ENCODE measurements around the gene NUDT2. TPM values are rescaled to one million over a fixed set of nuclear protein-coding genes. Genes with fewer than 3 reads are reported as not detected.

Gene NUDT2
- total RNA-seq, 4 donors from 2014 or later = 15.0 to 45.3 (median 23.0) TPM

- DNase-seq (ENCODE audit: extremely low spot score) = no peak
- TF ChIP-seq EP300 (IDR thresholded peaks at IDR 0.05) (no peak), CTCF (IDR thresholded peaks at IDR 0.05) (no peak), POLR2A (IDR thresholded peaks at IDR 0.05; ENCODE audit: low read depth) (no peak), POLR2AphosphoS5 (IDR thresholded peaks at IDR 0.05) (no peak)
- 85% methylated on average over 6 of the region's 6 CpGs for WGBS
- Histone ChIP-seq H3K9me3 (no peaks in the 10 kb centered on the region), H3K27ac (replicated peaks in 1 of 4) (no peak overlapping the region), H3K27me3 (no peaks in the 10 kb centered on the region), H3K4me3 (no peak overlapping the region), H3K4me1 (peaks cover 0 to 16% (median 14%) of the 10 kb centered on the region in 4 donors), H3K36me3 (no peaks in the 10 kb centered on the region)
- intact Hi-C loops (cut with DNase I) = no loop called here
These were observed 56.3 kb downstream of the NUDT2 start for GRCh38 chr9:34385561-34386230.

- no peaks in the 10 kb centered on the region for H3K9me3 ChIP-seq
- H3K27me3 ChIP-seq = no peaks in the 10 kb centered on the region
- no peak for DNase-seq (ENCODE audit: extremely low spot score)
- WGBS = 88% methylated on average over 2 of the region's 3 CpGs
- intact Hi-C loops (cut with DNase I) = no loop called here
- H3K27ac ChIP-seq (replicated peaks in 1 of 4) = no peak overlapping the region
- H3K4me1 ChIP-seq = peaks cover 0 to 6% (median 5%) of the 10 kb centered on the region in 4 donors
- TF ChIP-seq CTCF (IDR thresholded peaks at IDR 0.05) = no peak
- TF ChIP-seq POLR2AphosphoS5 (IDR thresholded peaks at IDR 0.05) = no peak
- no peak for TF ChIP-seq EP300 (IDR thresholded peaks at IDR 0.05)
- no peak for TF ChIP-seq POLR2A (IDR thresholded peaks at IDR 0.05; ENCODE audit: low read depth)
- H3K4me3 ChIP-seq = no peak overlapping the region
- no peaks in the 10 kb centered on the region for H3K36me3 ChIP-seq
These were observed 57.3 kb downstream of the NUDT2 start for GRCh38 chr9:34386656-34387055.

- Histone ChIP-seq H3K4me3 (no peak overlapping the region), H3K4me1 (peaks cover 0 to under 1% (median 0%) of the 10 kb centered on the region in 4 donors), H3K27me3 (no peaks in the 10 kb centered on the region), H3K9me3 (no peaks in the 10 kb centered on the region), H3K27ac (replicated peaks in 1 of 4) (no peak overlapping the region), H3K36me3 (no peaks in the 10 kb centered on the region)
- DNase-seq (ENCODE audit: extremely low spot score) = no peak
- no peak for TF ChIP-seq POLR2A (IDR thresholded peaks at IDR 0.05; ENCODE audit: low read depth)
- TF ChIP-seq POLR2AphosphoS5 (IDR thresholded peaks at IDR 0.05) = no peak
- no peak for TF ChIP-seq EP300 (IDR thresholded peaks at IDR 0.05)
- TF ChIP-seq CTCF (IDR thresholded peaks at IDR 0.05) = no peak
- WGBS = 85% methylated on average over 4 of the region's 4 CpGs
- intact Hi-C loops (cut with DNase I) = no loop called here
These were observed 57.9 kb downstream of the NUDT2 start for GRCh38 chr9:34387239-34387638.

DNA sequence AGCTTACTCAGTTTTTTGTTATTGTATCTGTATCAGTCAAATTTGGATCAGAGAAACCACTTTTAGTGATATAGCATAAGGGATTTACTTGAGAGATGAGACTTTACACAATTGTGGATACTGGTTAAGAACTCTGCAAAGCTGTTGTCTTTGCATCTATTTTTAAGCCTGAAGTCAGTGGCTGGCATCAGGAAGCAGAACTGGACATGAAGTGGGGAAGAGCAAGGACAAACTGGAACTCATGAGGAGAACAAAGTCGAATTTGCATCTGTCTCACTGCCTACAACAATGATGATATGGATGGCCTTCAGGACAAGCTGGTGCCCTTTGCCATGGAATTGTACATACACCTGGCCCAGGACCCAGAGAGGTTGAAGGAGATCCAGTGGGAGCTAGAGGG is 63.1 kb downstream of the NUDT2 start:
- H3K27ac ChIP-seq (replicated peaks in 1 of 4) = no peak overlapping the region
- H3K4me3 ChIP-seq = no peak overlapping the region
- no peaks in the 10 kb centered on the region for H3K9me3 ChIP-seq
- no peaks in the 10 kb centered on the region for H3K27me3 ChIP-seq
- intact Hi-C loops (cut with DNase I) = no loop called here
- no peak for DNase-seq (ENCODE audit: extremely low spot score)
- no peaks in the 10 kb centered on the region for H3K4me1 ChIP-seq
- TF ChIP-seq POLR2A (IDR thresholded peaks at IDR 0.05; ENCODE audit: low read depth) (no peak), EP300 (IDR thresholded peaks at IDR 0.05) (no peak), POLR2AphosphoS5 (IDR thresholded peaks at IDR 0.05) (no peak), CTCF (IDR thresholded peaks at IDR 0.05) (no peak)
- peaks cover 0 to 6% (median 4%) of the 10 kb centered on the region in 4 donors for H3K36me3 ChIP-seq
- WGBS = 91% methylated on average over 1 of the region's 1 CpG

Small RNAs within 50 kb of the gene (small RNA-seq; reads per million reads assigned to genes)
- gene RF00019 = 0 reads per million in 3 donors
- 0 to 0.68 (median 0.08) reads per million in 3 donors for gene RNU2-50P

Other genes starting within 250 kb of the NUDT2 start
- gene DCAF12, start 202.9 kb upstream of the NUDT2 start, total RNA-seq = 10 to 100 TPM; 17.9 to 25.0 (median 21.9) TPM
- 10 to 100 TPM; 54.0 to 84.3 (median 72.6) TPM for gene UBAP1, start 150.5 kb upstream of the NUDT2 start, total RNA-seq
- gene KIF24, start 301 bp upstream of the NUDT2 start, total RNA-seq = 1 to 10 TPM in 1 of 4 donors, under 1 TPM in 3; 0.42 to 1.5 (median 0.62) TPM
- gene MYORG, start 47.3 kb downstream of the NUDT2 start, total RNA-seq = 10 to 100 TPM in 2 of 4 donors, 1 to 10 TPM in 2; 7.8 to 27.2 (median 15.4) TPM
- gene FAM219A, start 129.0 kb downstream of the NUDT2 start, total RNA-seq = 10 to 100 TPM; 12.6 to 19.2 (median 17.0) TPM
- not detected for gene DNAI1, start 129.2 kb downstream of the NUDT2 start, total RNA-seq
- gene ENHO, start 193.4 kb downstream of the NUDT2 start, total RNA-seq = 1 to 10 TPM in 2 of 4 donors, under 1 TPM in 1, not detected in 1; 0.50 to 2.0 (median 1.1) TPM

Measured in esophagus muscularis mucosa (tissue), 4 donors.